Heart right ventricle (tissue), 16 donors: ENCODE data around the gene CALCA. TPM values are rescaled to one million over a fixed set of nuclear protein-coding genes. Genes with fewer than 3 reads are reported as not detected.

Source experiments
- ATAC-seq, 8 donors: fragments of 200-7000 bp; cut with Tn5 transposase; one replicate each; pipeline ENCODE4 v1.9.1; 2020; ENCODE audit warnings: mild to moderate bottlenecking in 8 of 8, moderate library complexity in 8 of 8, moderate number of reproducible peaks in 1 of 8
- DNase-seq, 2 donors: peaks; one replicate each; pipeline ENCODE4 v3.0.0-alpha.2; 2020
- H3K27ac ChIP-seq, 10 donors: fragments of 200-600 bp; sonication (generic) in 2 of 10; one replicate each; pipeline versions ENCODE4 v1.5.0 to v1.8.0; 2020 to 2022; ENCODE audit warnings: mild to moderate bottlenecking in 3 of 10
- H3K27me3 ChIP-seq, 7 donors: fragments of 200-600 bp; one replicate each; pipeline ENCODE4 v1.8.0; 2021 to 2022; ENCODE audit warnings: mild to moderate bottlenecking in 2 of 7
- H3K36me3 ChIP-seq, 9 donors: fragments of 200-600 bp; sonication (generic) in 1 of 9; one replicate each; pipeline versions ENCODE4 v1.5.0 to v1.8.0; 2020 to 2022; ENCODE audit warnings: mild to moderate bottlenecking in 2 of 9
- H3K4me1 ChIP-seq, 9 donors: fragments of 200-600 bp; sonication (generic) in 1 of 9; one replicate each; pipeline versions ENCODE4 v1.5.0 to v1.8.0; 2020 to 2022; ENCODE audit warnings: mild to moderate bottlenecking in 4 of 9
- H3K4me3 ChIP-seq, 10 donors: fragments of 200-600 bp; sonication (generic) in 2 of 10; one replicate each; pipeline versions ENCODE4 v1.5.0 to v1.8.0; 2020 to 2022; ENCODE audit warnings: mild to moderate bottlenecking in 7 of 10, moderate library complexity in 2 of 10
- H3K9me3 ChIP-seq, 11 donors: fragments of 200-600 bp in 10 of 11; sonication (generic) in 2 of 11; one replicate each; pipeline versions ENCODE4 v1.5.0 to v1.8.0; 2013 to 2022; ENCODE audit warnings: mild to moderate bottlenecking in 2 of 11, control low read depth in 1 of 11, moderate library complexity in 1 of 11
- WGBS, 2 donors: extraction: QIAGEN DNeasy Blood & Tissue Kit; methylation state at CpG; one replicate each; pipeline ENCODE4 v1.1.7; 2013; ENCODE audit warnings: inconsistent platforms in 1 of 2; 5-methylcytosine and 5-hydroxymethylcytosine counted together
- intact Hi-C, 10 donors: fragments of 100-400 bp; cut with DNase I; formaldehyde crosslinking; loops; one replicate each; pipeline versions ENCODE4 v1.11.1 to v1.14.2; 2022
- polyA plus RNA-seq, 2 donors: library from polyadenylated mRNA; stranded (reverse); fragments of 200-250 nt; gene quantifications; one replicate each; pipeline ENCODE4 v1.2.3, GENCODE V29; 2013
- total RNA-seq, 10 donors: library from RNA; stranded (reverse); fragmentation: NEBNext Ultra II Directional in 3 of 10; extraction: Animal tissue kit (Norgen Biotek cat#: 25700) in 3 of 10; gene quantifications; one replicate each; pipeline versions ENCODE4 v1.2.1 to v1.2.4, GENCODE V29; 2021 to 2023
- TF ChIP-seq, protein P1 (sequence below), 9 donors: fragments of 200-600 bp; sonication (generic) in 2 of 9; IDR thresholded peaks; one replicate each; pipeline versions ENCODE4 v1.5.0 to v1.8.0; 2021 to 2022; ENCODE audit warnings: antibody characterized with exemption in 9 of 9, mild to moderate bottlenecking in 5 of 9, moderate library complexity in 1 of 9
- donor health status: Arrhythmogenic right ventricular cardiomyopathy.
- donor health status: ischemic (EF 13 %, LVEDD 7.1; RV severe dilation, severe dysfunction).
- donor health status: healthy with polysubstance abuse.
- donor health status: DM: no; HTN: yes; CAD: no.
- donor health status: DM: no; HTN: no; CAD: no.
- donor health status: ischemic (EF 25% LVEDD 6.9; RV normal size, moderate dysfunction).
- donor health status: ischemic (EF 25% LVEDD 5.7; RV mildly dilated, moderate dysfunction).
- donor health status: healthy.
- donor health status: DM: yes; HTN: yes; CAD: no.
- donor health status: Ischemic cardiomyopathy.
- donor health status: ischemic (EF 35%, LVEDD 5.7; RV mildly dilated, moderate dysfunction).
- donor health status: nonischemic (EF 11% LVEDD 7.7; RV severe dilation, severe dysfunction).
- donor health status: DM: yes; HTN: yes; CAD: no.
- donor health status: PGD.
- donor health status: ischemic (EF 29% LVEDD 5.4; RV normal size, mild dysfunction).
- donor health status: nonischemic (EF 23%, LVEDD 6.1; RV moderate dilation, normal function).

The CALCA gene
- total and polyA plus RNA-seq, 12 donors = 0.34 to 9.9 (median 0.85) TPM; not detected in 7

DNA sequence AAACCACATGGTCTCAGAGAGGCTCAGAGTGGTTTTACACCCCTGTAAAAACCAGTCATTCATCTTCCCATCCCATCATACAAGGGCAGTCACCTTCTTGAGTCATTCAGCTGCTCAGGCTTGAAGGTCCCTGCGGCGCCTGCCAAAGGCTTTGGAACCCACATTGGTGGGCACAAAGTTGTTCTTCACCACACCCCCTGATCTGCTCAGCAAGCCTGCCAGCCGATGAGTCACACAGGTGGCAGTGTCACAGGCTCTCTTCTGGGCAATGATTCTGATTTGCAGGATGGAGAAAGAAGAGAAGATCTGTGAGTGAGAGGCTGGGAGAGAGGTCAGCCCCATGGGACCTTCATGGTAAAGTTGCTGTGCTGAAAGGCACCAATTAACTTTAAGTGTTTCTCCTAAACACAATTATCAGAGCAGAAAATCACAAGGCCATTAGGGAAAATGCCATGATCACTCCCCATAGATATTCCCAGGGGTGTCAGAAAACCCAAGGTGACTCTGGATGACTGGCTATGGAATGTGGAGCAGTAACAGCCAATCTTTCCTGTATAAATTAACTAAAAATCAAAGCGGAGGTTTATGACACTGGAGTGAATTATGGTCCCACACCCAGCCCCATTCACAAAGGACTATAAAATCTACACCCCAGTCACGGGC, 4.4 kb downstream of the CALCA start:
- no peaks in the 10 kb centered on the region for H3K9me3 ChIP-seq
- WGBS, 2 donors = 84 to 88% methylated on average over 5 of the region's 5 CpGs
- intact Hi-C loops = no loop called here
- H3K4me3 ChIP-seq = no peak overlapping the region
- no peak overlapping the region for H3K27ac ChIP-seq
- peaks cover 0 to 14% (median 5%) of the 10 kb centered on the region in 9 donors for H3K4me1 ChIP-seq
- H3K36me3 ChIP-seq = no peaks in the 10 kb centered on the region
- peaks cover 11 to 55% (median 47%) of the 10 kb centered on the region in 7 donors for H3K27me3 ChIP-seq
- ATAC-seq (no peak), DNase-seq (no peak)
- TF ChIP-seq, protein P1, sequence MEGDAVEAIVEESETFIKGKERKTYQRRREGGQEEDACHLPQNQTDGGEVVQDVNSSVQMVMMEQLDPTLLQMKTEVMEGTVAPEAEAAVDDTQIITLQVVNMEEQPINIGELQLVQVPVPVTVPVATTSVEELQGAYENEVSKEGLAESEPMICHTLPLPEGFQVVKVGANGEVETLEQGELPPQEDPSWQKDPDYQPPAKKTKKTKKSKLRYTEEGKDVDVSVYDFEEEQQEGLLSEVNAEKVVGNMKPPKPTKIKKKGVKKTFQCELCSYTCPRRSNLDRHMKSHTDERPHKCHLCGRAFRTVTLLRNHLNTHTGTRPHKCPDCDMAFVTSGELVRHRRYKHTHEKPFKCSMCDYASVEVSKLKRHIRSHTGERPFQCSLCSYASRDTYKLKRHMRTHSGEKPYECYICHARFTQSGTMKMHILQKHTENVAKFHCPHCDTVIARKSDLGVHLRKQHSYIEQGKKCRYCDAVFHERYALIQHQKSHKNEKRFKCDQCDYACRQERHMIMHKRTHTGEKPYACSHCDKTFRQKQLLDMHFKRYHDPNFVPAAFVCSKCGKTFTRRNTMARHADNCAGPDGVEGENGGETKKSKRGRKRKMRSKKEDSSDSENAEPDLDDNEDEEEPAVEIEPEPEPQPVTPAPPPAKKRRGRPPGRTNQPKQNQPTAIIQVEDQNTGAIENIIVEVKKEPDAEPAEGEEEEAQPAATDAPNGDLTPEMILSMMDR (IDR thresholded peaks at IDR 0.05) = no peak

DNA sequence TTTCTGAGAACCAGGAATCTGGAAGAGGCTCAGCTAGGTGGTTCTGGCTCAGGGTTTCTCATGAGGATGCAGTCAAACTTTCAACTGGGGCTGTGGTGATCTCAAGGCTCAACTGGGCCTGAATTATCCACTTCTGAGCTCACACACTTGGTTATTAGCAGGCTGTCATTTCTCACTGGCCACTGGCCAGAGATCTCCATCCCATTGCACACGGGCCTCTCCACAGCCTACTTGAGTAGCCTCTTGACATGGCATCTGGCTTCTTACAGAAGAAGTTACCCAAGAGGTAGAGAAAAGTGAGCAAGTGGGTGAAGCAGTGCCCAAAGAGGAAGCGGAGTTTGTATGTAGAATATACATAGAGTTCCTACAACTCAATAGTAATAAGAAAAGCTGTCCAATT, 16.0 kb downstream of the CALCA start:
- Histone ChIP-seq H3K4me3 (no peak overlapping the region), H3K27me3 (no peaks in the 10 kb centered on the region), H3K4me1 (no peaks in the 10 kb centered on the region), H3K36me3 (no peaks in the 10 kb centered on the region), H3K9me3 (no peaks in the 10 kb centered on the region), H3K27ac (no peak overlapping the region)
- TF ChIP-seq, protein P1 (IDR thresholded peaks at IDR 0.05) = no peak
- 71 to 75% methylated on average over 2 of the region's 2 CpGs for WGBS, 2 donors
- ATAC-seq (no peak), DNase-seq (no peak)
- intact Hi-C loops = no loop called here

DNA sequence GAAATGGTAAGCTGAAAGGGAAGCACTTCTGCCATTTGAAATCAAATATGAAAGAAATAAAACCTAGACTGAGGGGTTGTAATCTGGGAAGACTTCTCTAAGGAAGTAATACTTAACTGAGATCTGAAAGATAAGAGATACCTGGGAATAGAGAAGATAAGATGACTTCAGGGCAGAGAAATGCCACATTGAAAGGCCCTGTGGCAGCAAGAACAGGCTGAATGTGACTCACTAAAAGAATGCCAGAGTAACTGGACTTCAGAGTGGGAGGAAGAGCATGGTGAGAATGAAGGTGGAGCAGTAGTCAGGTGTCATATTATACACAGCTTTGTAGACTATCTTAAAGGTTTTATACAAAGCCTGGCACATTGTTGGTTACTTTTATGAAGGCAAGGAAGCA, 17.6 kb downstream of the CALCA start:
- TF ChIP-seq, protein P1 (IDR thresholded peaks at IDR 0.05) = no peak
- Histone ChIP-seq H3K4me1 (no peaks in the 10 kb centered on the region), H3K9me3 (no peaks in the 10 kb centered on the region), H3K27ac (no peak overlapping the region), H3K27me3 (no peaks in the 10 kb centered on the region), H3K4me3 (no peak overlapping the region), H3K36me3 (no peaks in the 10 kb centered on the region)
- intact Hi-C loops = no loop called here
- DNase-seq (no peak), ATAC-seq (no peak)

DNA sequence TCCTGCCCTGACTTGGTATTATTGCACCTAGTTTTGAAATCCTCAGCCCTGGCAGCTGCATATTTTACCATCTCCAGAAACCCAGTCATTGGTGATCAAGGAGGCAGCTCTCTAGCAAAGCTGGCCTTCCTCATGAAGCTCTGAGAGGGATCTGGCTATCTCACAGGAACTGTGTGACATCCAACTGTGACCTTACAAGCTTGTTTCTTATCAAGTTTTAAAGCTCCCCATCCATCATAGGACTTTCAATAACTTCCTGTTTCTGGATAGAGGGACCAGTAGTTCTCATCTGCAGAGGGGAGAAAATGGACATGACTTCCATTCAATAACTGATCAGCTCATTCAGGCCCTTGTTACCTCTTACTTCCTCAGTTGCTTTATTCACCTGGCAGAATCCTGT, 18.2 kb downstream of the CALCA start:
- no peaks in the 10 kb centered on the region for H3K36me3 ChIP-seq
- intact Hi-C loops = no loop called here
- TF ChIP-seq, protein P1 (IDR thresholded peaks at IDR 0.05) = no peak
- no peaks in the 10 kb centered on the region for H3K27me3 ChIP-seq
- no peak overlapping the region for H3K4me3 ChIP-seq
- DNase-seq (no peak), ATAC-seq (no peak)
- H3K4me1 ChIP-seq = no peaks in the 10 kb centered on the region
- no peaks in the 10 kb centered on the region for H3K9me3 ChIP-seq
- no peak overlapping the region for H3K27ac ChIP-seq
